Activated T-helper 9 cell treated with anti-CD3 and anti-CD28 coated beads, Interleukin-2, amount 50 U/mL, for 16 hours (primary cell): ENCODE results near the gene DMPK.
"Not testable (repeated sequence)": the region's sequence is repeated elsewhere in the genome, so short reads cannot be mapped to it uniquely, and the experiment has no call there.

Experiments
- DNase-seq: peaks from one replicate; pipeline ENCODE4 v3.0.0-alpha.2; 2020; ENCODE audit warnings: low read depth

DMPK gene

DNA sequence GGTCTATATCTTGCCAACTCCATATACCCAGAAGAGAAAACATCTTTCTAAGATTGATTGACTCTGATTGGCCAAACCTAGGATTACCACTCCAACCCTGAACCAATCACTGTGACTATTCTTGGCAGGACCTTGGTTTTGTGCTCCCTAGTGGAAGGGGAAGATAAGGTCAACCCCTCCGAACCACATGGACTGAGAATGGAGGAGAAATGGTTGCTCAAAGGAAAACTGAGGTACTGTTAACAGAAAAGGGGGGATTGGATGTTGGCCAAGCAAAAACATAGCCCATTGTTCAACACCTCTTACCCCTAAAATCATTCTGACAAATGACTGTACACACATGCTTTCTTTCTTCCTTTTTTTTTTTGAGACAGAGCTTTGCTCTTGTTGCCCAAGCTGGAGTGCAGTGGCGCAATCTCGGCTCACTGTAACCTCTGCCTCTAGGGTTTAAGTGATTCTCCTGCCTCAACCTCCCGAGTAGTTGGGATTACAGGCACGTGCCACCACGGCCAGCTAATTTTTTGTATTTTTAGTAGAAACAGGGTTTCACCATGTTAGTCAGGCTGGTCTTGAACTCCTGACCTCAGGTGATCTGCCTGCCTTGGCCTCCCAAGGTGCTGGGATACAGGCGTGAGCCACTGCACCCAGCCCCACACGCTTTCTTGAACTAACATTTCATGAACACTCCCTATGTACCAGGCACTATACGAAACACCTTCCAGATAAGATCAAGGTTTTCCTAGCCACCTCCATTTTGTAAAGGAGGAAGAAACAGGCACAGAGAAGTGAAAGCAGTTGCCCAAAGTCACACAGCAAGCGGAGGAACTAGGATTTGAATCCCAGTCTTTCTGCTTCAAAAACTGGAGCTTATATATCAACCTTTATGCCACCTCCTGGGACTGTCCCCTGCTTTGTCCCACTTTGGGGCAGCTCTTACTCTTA is 42.5 kb downstream of the DMPK start:
- DNase-seq, result no peak

DNA sequence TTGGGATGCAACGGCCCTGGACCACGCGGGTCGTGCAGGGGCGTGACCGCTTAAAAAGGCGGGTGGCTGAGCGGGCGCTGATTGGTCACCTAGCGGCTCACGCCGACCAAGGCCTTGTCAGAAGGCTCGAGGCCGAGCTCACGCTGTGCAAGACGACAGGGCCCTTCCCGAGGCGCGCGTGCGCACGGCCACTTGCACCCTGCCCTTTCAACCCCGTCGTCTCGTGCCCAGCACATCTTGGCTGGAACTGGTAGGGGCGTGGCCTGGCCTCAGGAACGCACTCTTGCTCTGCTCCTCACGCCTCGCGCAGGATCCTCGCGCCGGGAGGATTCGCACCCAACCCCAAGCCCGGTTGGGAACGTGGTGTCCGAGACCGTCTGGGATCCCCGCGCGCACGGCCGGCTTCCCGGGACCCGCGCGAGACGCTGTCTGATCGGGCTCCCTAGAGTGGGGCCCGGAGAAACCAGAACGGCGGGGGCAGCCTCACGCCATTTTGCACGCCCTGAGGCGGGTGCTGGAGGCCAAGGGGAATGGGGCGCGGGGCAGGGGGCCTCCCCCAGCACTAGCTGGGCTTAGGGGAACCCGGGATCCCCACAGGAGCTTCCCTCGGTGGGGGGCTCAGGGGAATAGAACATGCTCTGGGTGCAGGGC is 49.0 kb downstream of the DMPK start, which contains the start of gene MEIOSIN:
Gene MEIOSIN (plus strand): TSS at position 280 of the 651 bp plus-strand sequence. CDS start 1,938 bp downstream, outside the sequence.
- no peak for DNase-seq

GRCh38 chr19:45730368-45731288 is 51.7 kb downstream of the DMPK start, which contains the start of gene FBXO46:
Gene FBXO46 (minus strand): TSS chr19:45730896. CDS start chr19:45713495, 17,401 bp downstream.
- peak; percentile 89 for DNase-seq

DNA sequence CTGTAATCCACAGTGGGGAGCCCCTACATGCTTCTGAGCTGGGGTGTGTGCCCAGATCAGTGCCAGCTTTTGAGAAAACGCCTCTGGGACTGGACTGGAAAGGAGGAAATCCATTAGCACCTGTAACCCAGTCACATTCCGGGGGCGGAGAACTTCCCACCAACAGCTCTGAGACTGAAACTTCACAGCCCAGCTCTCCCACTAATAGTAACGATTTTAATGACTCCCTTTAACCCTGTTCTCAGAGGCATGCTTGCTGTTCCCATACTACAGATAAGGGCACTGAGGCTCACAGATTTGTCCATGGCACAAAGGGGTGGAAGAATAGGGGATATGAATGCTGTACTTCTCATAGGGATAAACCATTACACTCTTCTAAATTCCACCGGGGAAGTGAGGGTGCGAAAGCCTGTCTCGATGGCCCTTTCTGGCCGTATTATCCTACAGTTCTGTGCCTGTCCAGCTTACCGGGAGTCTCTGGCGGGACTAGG is 52.4 kb downstream of the DMPK start:
- DNase-seq, result no peak

DNA sequence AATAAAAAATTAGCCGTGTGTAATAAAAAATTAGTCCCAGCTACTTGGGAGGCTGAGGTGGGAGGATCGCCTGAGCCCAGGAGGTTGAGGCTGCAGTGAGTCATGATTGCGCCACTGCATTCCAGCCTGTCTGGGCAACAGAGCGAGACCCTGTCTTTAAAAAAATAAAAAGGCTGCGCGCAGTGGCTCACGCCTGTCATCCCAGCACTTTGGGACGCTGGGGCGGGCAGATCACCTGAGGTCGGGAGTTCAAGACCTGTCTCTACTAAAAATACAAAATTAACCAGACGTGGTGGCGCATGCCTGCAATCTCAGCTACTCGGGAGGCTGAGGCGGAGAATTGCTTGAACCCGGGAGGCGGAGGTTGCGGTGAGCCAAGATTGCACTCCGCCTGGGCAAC is 53.6 kb downstream of the DMPK start:
- not testable (repeated sequence) for DNase-seq

- DNase-seq, result not testable (repeated sequence)
Observed at GRCh38 chr19:45720065-45720464, 62.2 kb downstream of the DMPK start.
